HG03439 (cell line): ENCODE results near the gene CLSTN1.

Source experiments
- ATAC-seq: cut with Tn5 transposase; IDR thresholded peaks from one replicate; pipeline ENCODE4 v1.9.1; 2021; ENCODE audit warnings: mild to moderate bottlenecking, moderate library complexity; ENCODE audit not compliant: unreplicated experiment

CLSTN1 gene

DNA sequence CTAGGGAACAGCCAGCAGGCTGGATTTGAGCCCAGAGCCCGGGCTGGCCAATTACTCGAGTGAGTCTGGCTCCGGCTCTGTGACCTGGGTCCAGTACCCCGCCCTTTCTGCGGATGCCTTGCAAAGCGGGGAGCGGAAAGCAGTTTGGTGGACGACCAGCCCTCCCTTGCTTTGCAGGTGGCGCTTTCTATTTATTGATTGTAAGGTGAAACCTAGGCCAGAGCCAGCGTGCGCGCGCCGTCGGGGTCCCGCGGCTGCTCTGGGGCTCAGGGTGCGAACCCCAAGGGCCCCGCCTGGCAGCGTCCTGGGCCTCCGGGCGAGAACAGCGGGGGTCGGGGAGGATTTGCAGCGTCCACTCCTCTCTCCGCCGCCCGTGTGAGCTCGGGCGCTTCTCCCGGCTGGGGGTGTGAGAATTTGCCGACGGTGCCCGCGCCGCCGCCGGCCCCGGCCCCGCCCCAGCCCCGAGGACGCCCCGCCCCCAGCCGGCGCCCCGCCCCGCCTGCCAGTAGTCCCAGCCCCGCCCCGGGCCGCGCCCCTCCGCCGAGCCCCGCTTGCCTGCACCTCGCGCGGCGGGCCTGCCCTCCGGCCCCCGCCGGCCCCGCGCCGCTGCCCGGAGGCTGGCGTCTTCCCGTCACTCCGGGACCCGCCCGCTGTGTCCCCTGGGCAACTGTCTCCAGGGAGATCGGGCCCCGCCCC, 134.6 kb downstream of the CLSTN1 start:
- ATAC-seq, result peak; percentile 52

GRCh38 chr1:9688599-9688998, 135.2 kb downstream of the CLSTN1 start:
- no peak for ATAC-seq

GRCh38 chr1:9687874-9688582, 135.7 kb downstream of the CLSTN1 start:
- no peak for ATAC-seq

DNA sequence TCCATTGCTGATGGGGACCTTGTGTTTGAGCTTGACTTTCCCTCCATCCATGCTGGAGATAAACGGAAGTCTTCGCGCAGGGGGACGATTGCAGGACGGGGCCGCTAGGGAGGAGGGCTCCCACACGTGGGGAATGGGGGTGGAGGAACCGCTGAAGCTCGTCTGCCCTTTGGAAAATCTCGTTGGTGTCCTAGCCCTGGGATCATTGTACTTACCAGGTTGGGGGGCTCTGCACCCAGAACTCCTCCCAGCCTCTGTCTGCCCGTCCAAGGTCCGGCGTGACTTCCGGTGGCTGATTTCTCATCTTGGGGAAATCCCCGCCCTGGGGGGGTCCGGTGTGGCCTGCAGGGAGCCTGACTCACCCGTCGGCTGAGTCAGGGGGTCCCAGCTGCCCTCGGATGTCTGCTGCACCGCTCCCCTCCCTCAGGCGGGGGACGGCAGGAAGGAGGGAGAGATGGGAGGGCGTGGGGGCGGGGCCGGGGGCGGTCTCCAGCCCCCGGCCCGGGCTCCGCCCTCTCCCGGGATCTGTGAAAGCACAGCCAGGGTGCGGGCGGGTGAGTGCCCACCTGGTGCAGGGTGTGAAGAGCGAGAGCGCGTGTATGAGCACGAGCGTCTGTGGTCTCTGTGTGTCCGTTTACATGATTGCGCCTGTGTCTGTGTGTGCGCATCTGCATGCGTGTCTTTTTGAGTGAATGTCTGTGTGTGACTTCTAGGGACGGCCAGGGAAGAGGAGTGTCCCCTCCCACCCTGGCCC, 136.5 kb downstream of the CLSTN1 start:
- ATAC-seq, result peak; percentile 37

- no peak for ATAC-seq
Measured at GRCh38 chr1:9684801-9685200, 139.0 kb downstream of the CLSTN1 start.

DNA sequence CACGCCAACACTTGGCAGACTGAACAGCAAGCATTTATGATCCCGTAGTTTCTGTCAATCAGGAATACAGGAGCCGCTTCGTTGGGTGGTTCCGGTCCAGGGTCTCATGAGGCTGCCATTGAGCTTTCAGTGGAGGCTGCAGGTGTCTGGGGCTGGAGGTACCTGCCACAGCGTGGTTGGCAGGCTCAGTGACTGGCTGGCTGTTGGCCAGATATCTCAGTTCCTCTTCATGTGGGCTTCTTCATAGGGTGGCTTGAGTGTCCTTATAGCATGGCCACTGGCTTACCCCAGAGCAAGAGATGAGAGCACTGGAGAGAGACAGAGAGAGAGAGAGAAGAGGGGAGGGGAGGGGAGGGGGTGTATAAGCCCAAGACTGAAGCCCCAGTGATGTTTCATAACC, 142.9 kb downstream of the CLSTN1 start:
- no peak for ATAC-seq

DNA sequence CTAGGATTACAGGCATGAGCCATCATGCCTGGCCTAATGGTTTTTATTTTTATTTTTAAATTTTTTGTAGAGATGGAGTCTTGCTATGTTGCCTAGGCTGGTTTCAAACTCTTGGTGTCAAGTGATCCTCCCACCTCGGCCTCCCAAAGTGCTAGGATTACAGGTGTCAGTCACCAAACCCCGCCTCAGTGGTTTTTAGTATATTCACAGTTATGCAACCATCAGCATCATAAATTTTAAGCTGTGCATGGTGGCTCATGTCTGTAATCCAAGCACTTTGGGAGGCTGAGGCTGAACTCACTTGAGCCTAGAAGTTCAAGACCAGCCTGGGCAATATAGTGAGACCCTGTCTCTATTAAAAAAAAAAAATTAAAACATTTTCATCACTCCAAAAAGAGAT, 143.7 kb downstream of the CLSTN1 start:
- ATAC-seq, result no peak
